Stromal cell of bone marrow (primary cell): ENCODE data around the gene ADORA1.

Experiments used
- DNase-seq: peaks from one replicate; pipeline ENCODE4 v3.0.0-alpha.2; 2012; ENCODE audit warnings: low read depth

The ADORA1 gene

GRCh38 chr1:203213126-203213525, 85.6 kb downstream of the ADORA1 start:
- DNase-seq: no peak

- DNase-seq: no peak
These were observed 87.3 kb downstream of the ADORA1 start for GRCh38 chr1:203214871-203215270.

- DNase-seq: no peak
These were observed 88.0 kb downstream of the ADORA1 start for GRCh38 chr1:203215573-203215972.

GRCh38 chr1:203216274-203217138, 89.0 kb downstream of the ADORA1 start:
- peak; percentile 40 for DNase-seq
